H1 (cell line): ENCODE measurements around the gene LBHD1. TPM values are rescaled to one million over a fixed set of nuclear protein-coding genes. Genes with fewer than 3 reads are reported as not detected.

Experiments used
- CTCF ChIA-PET: fragments of 300-600 bp; sonication (Branson Sonifier 250); formaldehyde crosslinking; loops from one replicate; lab custom pipeline; 2021; ENCODE audit not compliant: partially characterized antibody; lab: Charles Lee
- POLR2A ChIA-PET: fragments of 300-600 bp; sonication (Branson Sonifier 250); formaldehyde crosslinking; loops from one replicate; lab custom pipeline; 2021; ENCODE audit warnings: inconsistent platforms; ENCODE audit not compliant: partially characterized antibody; lab: Charles Lee
- DNase-seq, 2 experiments: peaks; one replicate each; pipeline versions ENCODE4 v3.0.0 to v3.0.0-alpha.2; 2010 to 2022; ENCODE audit warnings: low spot score in 2 of 2, low read depth in 1 of 2, mixed read lengths in 1 of 2
- FAIRE-seq: peaks from 2 replicates; lab custom pipeline; 2011; peaks lifted over from hg19 to GRCh38; lab: Jason Lieb, UNC
- H2AFZ ChIP-seq: 2 replicates; pipeline ENCODE4 v1.8.1; 2012; ENCODE audit warnings: low read length, inconsistent platforms
- H2AK5ac ChIP-seq: 2 replicates; pipeline ENCODE4 v1.6.1; 2013; ENCODE audit warnings: low read depth, low read length
- H2BK120ac ChIP-seq: replicated peaks from 2 replicates; pipeline ENCODE3; 2013; ENCODE audit warnings: low read depth, low read length, inconsistent platforms
- H2BK12ac ChIP-seq: 2 replicates; pipeline ENCODE4 v1.6.1; 2013; ENCODE audit warnings: low read depth, low read length
- H2BK15ac ChIP-seq: 2 replicates; pipeline ENCODE4 v1.6.1; 2013; ENCODE audit warnings: low read length
- H2BK20ac ChIP-seq: 2 replicates; pipeline ENCODE4 v1.6.1; 2013; ENCODE audit warnings: low read length
- H2BK5ac ChIP-seq: 2 replicates; pipeline ENCODE4 v1.6.1; 2013; ENCODE audit warnings: low read depth, low read length
- H3K14ac ChIP-seq: 2 replicates; pipeline ENCODE4 v1.6.1; 2013; ENCODE audit warnings: inconsistent platforms; ENCODE audit not compliant: insufficient read length
- H3K18ac ChIP-seq: 2 replicates; pipeline ENCODE4 v1.6.1; 2013; ENCODE audit warnings: low read length; ENCODE audit errors: extremely low read depth
- H3K23ac ChIP-seq: 2 replicates; pipeline ENCODE4 v1.6.1; 2013; ENCODE audit warnings: inconsistent platforms; ENCODE audit not compliant: insufficient read length
- H3K23me2 ChIP-seq: 2 replicates; pipeline ENCODE4 v1.6.1; 2013; ENCODE audit warnings: low read depth, low read length
- H3K27ac ChIP-seq: 2 replicates; pipeline ENCODE4 v1.6.1; 2011; ENCODE audit warnings: low read depth, low read length, inconsistent platforms
- H3K27me3 ChIP-seq, 4 experiments: replicated peaks in 1 of 4; 1 replicate in 1 of 4; 2 replicates in 3 of 4; pipeline versions ENCODE4 v1.6.1 to v1.8.1; 2011 to 2013; ENCODE audit warnings: low read length in 3 of 4, mild to moderate bottlenecking in 3 of 4, inconsistent platforms in 2 of 4, mixed read lengths in 2 of 4, moderate library complexity in 1 of 4; ENCODE audit not compliant: control insufficient read depth in 3 of 4, insufficient read depth in 3 of 4; ENCODE audit errors: extremely low read depth in 1 of 4
- H3K36me3 ChIP-seq, 4 experiments: 2 replicates each; pipeline versions ENCODE4 v1.6.1 to v1.8.1; 2011 to 2013; ENCODE audit warnings: mild to moderate bottlenecking in 4 of 4, low read length in 3 of 4, moderate library complexity in 2 of 4, control low read depth in 1 of 4, inconsistent platforms in 1 of 4; ENCODE audit not compliant: insufficient read depth in 4 of 4, control insufficient read depth in 2 of 4
- H3K4ac ChIP-seq: replicated peaks from 2 replicates; pipeline ENCODE3; 2013; ENCODE audit warnings: low read length, low read depth, mixed read lengths, inconsistent platforms; ENCODE audit not compliant: insufficient read length
- H3K4me1 ChIP-seq, 4 experiments: replicated peaks in 1 of 4; 1 replicate in 1 of 4; 2 replicates in 3 of 4; pipeline versions ENCODE4 v1.6.1 to v1.8.1; 2011 to 2013; ENCODE audit warnings: low read length in 3 of 4, inconsistent platforms in 2 of 4, mixed read lengths in 1 of 4; ENCODE audit not compliant: insufficient read depth in 4 of 4, control insufficient read depth in 3 of 4
- H3K4me2 ChIP-seq, 2 experiments: 2 replicates each; pipeline versions ENCODE4 v1.6.1 to v1.8.1; 2011 to 2013; ENCODE audit warnings: low read depth in 2 of 2, low read length in 2 of 2, control low read depth in 1 of 2, inconsistent platforms in 1 of 2, mild to moderate bottlenecking in 1 of 2; ENCODE audit not compliant: insufficient read depth in 1 of 2
- H3K4me3 ChIP-seq, 4 experiments: fragments of 200-600, 300-600 bp in 1 of 4; sonication (generic), shearing (Covaris generic), sonication (Bioruptor Twin) in 1 of 4; 2 replicates each; pipeline versions ENCODE4 v1.5.1 to v1.8.1; 2011 to 2016; ENCODE audit warnings: low read length in 4 of 4, low read depth in 3 of 4, control low read depth in 2 of 4, inconsistent platforms in 2 of 4, mild to moderate bottlenecking in 2 of 4, mixed read lengths in 1 of 4, moderate library complexity in 1 of 4; ENCODE audit not compliant: insufficient read depth in 2 of 4; ENCODE audit errors: extremely low read depth in 1 of 4
- H3K56ac ChIP-seq: replicated peaks from 2 replicates; pipeline ENCODE3; 2013; ENCODE audit warnings: low read depth, mild to moderate bottlenecking, mixed read lengths, low read length, inconsistent platforms; ENCODE audit not compliant: insufficient read length
- H3K79me1 ChIP-seq: 2 replicates; pipeline ENCODE4 v1.6.1; 2013; ENCODE audit warnings: low read depth, low read length, control low read depth
- H3K79me2 ChIP-seq, 2 experiments: 2 replicates each; pipeline versions ENCODE4 v1.6.1 to v1.8.1; 2012 to 2013; ENCODE audit warnings: low read length in 2 of 2, mild to moderate bottlenecking in 2 of 2, inconsistent platforms in 1 of 2; ENCODE audit not compliant: insufficient read depth in 2 of 2, control insufficient read depth in 1 of 2
- H3K9ac ChIP-seq, 4 experiments: replicated peaks in 1 of 4; 1 replicate in 1 of 4; 2 replicates in 3 of 4; pipeline versions ENCODE4 v1.6.1 to v1.8.1; 2011 to 2013; ENCODE audit warnings: low read depth in 3 of 4, low read length in 3 of 4, control low read depth in 2 of 4, mild to moderate bottlenecking in 2 of 4, moderate library complexity in 2 of 4, inconsistent platforms in 1 of 4; ENCODE audit errors: extremely low read depth in 1 of 4
- H3K9me3 ChIP-seq, 2 experiments: 2 replicates each; pipeline versions ENCODE4 v1.6.1 to v1.8.1; 2012 to 2013; ENCODE audit warnings: mild to moderate bottlenecking in 2 of 2, moderate library complexity in 2 of 2, control low read depth in 1 of 2, inconsistent platforms in 1 of 2, low read depth in 1 of 2, low read length in 1 of 2, mixed read lengths in 1 of 2; ENCODE audit not compliant: insufficient read depth in 2 of 2
- H4K20me1 ChIP-seq, 2 experiments: replicated peaks in 1 of 2; 2 replicates each; pipeline versions ENCODE3 to v1.8.1; 2011 to 2013; ENCODE audit warnings: inconsistent platforms in 2 of 2, low read length in 2 of 2, mild to moderate bottlenecking in 1 of 2; ENCODE audit not compliant: insufficient read depth in 2 of 2, control insufficient read depth in 1 of 2
- H4K5ac ChIP-seq: 2 replicates; pipeline ENCODE4 v1.6.1; 2013; ENCODE audit warnings: low read length, low read depth, mixed read lengths, inconsistent platforms; ENCODE audit not compliant: insufficient read length
- H4K8ac ChIP-seq: 2 replicates; pipeline ENCODE4 v1.8.0; 2013; ENCODE audit warnings: mild to moderate bottlenecking, moderate library complexity, low read length, inconsistent platforms; ENCODE audit not compliant: insufficient read depth; ENCODE audit errors: extremely low read depth
- H4K91ac ChIP-seq: replicated peaks from 2 replicates; pipeline ENCODE3; 2013; ENCODE audit warnings: low read length, mixed read lengths, inconsistent platforms; ENCODE audit not compliant: insufficient read length
- CHD1 ChIP-seq: IDR thresholded peaks from 2 replicates; pipeline ENCODE4 v1.6.1; 2012; ENCODE audit warnings: low read depth, low read length, improper control_type of control experiment
- GTF2F1 ChIP-seq: IDR thresholded peaks from 2 replicates; pipeline ENCODE4 v1.6.1; 2012; ENCODE audit warnings: low read depth, low read length, improper control_type of control experiment, borderline replicate concordance
- HDAC6 ChIP-seq: IDR thresholded peaks from one replicate; pipeline ENCODE4 v1.7.1; 2012; ENCODE audit warnings: low read depth, mild to moderate bottlenecking, inconsistent platforms, low read length, moderate library complexity
- KDM5A ChIP-seq: fragments of 200-600 bp; IDR thresholded peaks from 2 replicates; pipeline ENCODE4 v1.7.1; 2012; ENCODE audit warnings: mild to moderate bottlenecking, low read length, inconsistent platforms, mixed read lengths
- NANOG ChIP-seq: IDR thresholded peaks from 2 replicates; pipeline ENCODE4 v1.6.1; 2011; ENCODE audit warnings: low read length, low read depth, mild to moderate bottlenecking, inconsistent platforms; ENCODE audit not compliant: insufficient read depth, poor library complexity, severe bottlenecking
- NRF1 ChIP-seq: IDR thresholded peaks from 2 replicates; pipeline ENCODE4 v1.6.1; 2011; ENCODE audit warnings: mild to moderate bottlenecking, low read depth, low read length, improper control_type of control experiment
- RXRA ChIP-seq: IDR thresholded peaks from 2 replicates; pipeline ENCODE4 v1.6.1; 2011; ENCODE audit warnings: low read depth, mild to moderate bottlenecking, low read length, moderate library complexity; ENCODE audit not compliant: insufficient read depth
- SP2 ChIP-seq: IDR thresholded peaks from 2 replicates; pipeline ENCODE4 v1.6.1; 2012; ENCODE audit warnings: mild to moderate bottlenecking, low read length, inconsistent platforms
- whole genome bisulfite sequencing, 2 experiments: shearing (Covaris generic) in 1 of 2; methylation state at CpG; one replicate each; pipeline versions ENCODE4 v1.1.6 to v1.1.7; 2013 to 2015; ENCODE audit warnings: low lambda C conversion rate in 2 of 2, mixed read lengths in 2 of 2, inconsistent platforms in 1 of 2, low coverage in 1 of 2, missing lambda C conversion rate in 1 of 2; ENCODE audit not compliant: insufficient replicate concordance in 2 of 2, insufficient coverage in 1 of 2, insufficient read length in 1 of 2; ENCODE audit errors: extremely low coverage in 1 of 2, missing lambda C conversion rate in 1 of 2; 5-methylcytosine and 5-hydroxymethylcytosine counted together
- polyA plus RNA-seq, 7 experiments: library from polyadenylated mRNA; depleted of rRNA in 3 of 7; stranded (reverse) in 5 of 7; unstranded in 2 of 7; fragments of >200 nt in 5 of 7; fragments of 200-250 nt in 2 of 7; gene quantifications; 1 replicate in 5 of 7; 2 replicates in 1 of 7; 4 replicates in 1 of 7; pipeline versions ENCODE4 v1.2.1 to v1.2.3, GENCODE V29; 2011 to 2013; ENCODE audit warnings: missing spikeins in 2 of 7, mixed read lengths in 2 of 7
- total RNA-seq: library from RNA; stranded (reverse); fragmentation: NEBNext Ultra II Directional; extraction: Animal tissue kit (Norgen Biotek cat#: 25700); gene quantifications from 2 replicates; pipeline ENCODE4 v1.2.1, GENCODE V29; 2021
- TF ChIP-seq, protein P1 (sequence below): IDR thresholded peaks from 2 replicates; pipeline ENCODE4 v1.6.1; 2011; ENCODE audit warnings: low read depth, mild to moderate bottlenecking, low read length; ENCODE audit not compliant: insufficient read depth
- TF ChIP-seq, protein P2 (sequence below): IDR thresholded peaks from 2 replicates; pipeline ENCODE4 v1.6.1; 2012; ENCODE audit warnings: inconsistent platforms
- TF ChIP-seq, protein P3 (sequence below): IDR thresholded peaks from 2 replicates; pipeline ENCODE4 v1.6.1; 2011; ENCODE audit warnings: low read length, improper control_type of control experiment

Gene LBHD1
- total and polyA plus RNA-seq, 2 of the 8 experiments (the other 6 are each of a cell fraction or from before 2014, with no cell fraction given) = 2.3 to 5.2 TPM

DNA sequence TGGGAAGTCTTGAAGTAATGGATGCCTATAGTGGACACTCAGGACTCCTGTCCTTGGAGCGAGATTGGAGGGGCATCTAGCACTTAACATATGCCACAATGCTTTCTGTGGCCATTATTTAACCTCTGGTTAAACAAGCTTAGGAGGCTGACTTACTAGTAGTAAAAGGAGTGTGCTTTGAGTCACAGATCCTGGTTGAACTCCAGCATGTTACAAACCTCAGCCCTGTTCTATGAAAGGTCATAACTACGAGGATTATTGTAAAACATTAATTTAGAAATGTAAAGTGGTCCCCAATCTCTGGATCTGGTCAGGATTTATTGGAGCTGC, 1.1 kb upstream of the LBHD1 start:
- H3K4me3 ChIP-seq = peak overlapping the region in 2 of 4 experiments; percentile 88 to 96; a peak in 2 of 8 replicates
- DNase-seq = no peak
- no peak overlapping the region for H3K23ac ChIP-seq
- H2BK5ac ChIP-seq = no peak overlapping the region
- CTCF ChIA-PET = interaction anchor here (0.6 to 1.2 kb wide), 3 partner anchors 96 to 1478 kb away, joined by 3 read pairs; no protein-coding TSS in a partner anchor
- peaks cover 0 to 1% of the 10 kb centered on the region in 2 experiments for H4K20me1 ChIP-seq
- no peak overlapping the region for H4K8ac ChIP-seq
- no peak overlapping the region for H2BK15ac ChIP-seq
- H2AFZ ChIP-seq = no peak overlapping the region
- H3K4ac ChIP-seq = no peak overlapping the region
- H3K4me2 ChIP-seq = peak overlapping the region in 1 of 2 experiments; percentile 90; a peak in 2 of 4 replicates
- POLR2A ChIA-PET = interaction anchor here (0.9 to 61.4 kb wide), 8 partner anchors 13 to 168 kb away, joined by 3 to 2041 read pairs (median 15); partner anchors contain the start of genes BSCL2, C11orf98, CSKMT and EEF1G
- H3K9ac ChIP-seq = no peak overlapping the region
- H2BK12ac ChIP-seq = no peak overlapping the region
- no peak overlapping the region for H2AK5ac ChIP-seq
- no peak overlapping the region for H3K56ac ChIP-seq
- no peak overlapping the region for H4K5ac ChIP-seq
- H3K9me3 ChIP-seq = no peaks in the 10 kb centered on the region
- peaks cover 5 to 29% (median 9%) of the 10 kb centered on the region in 4 experiments; a peak in 5 of 8 replicates for H3K36me3 ChIP-seq
- H3K79me2 ChIP-seq = peaks cover 0 to 17% of the 10 kb centered on the region in 2 experiments; a peak in 2 of 4 replicates
- no peak overlapping the region for H2BK120ac ChIP-seq
- peaks cover 12% of the 10 kb centered on the region for H3K23me2 ChIP-seq
- WGBS, 2 experiments = 97% methylated on average over 2 of the region's 2 CpGs; no CpG with 5 or more reads in 1 of the 2 experiments
- H3K79me1 ChIP-seq = peaks cover 6% of the 10 kb centered on the region; the same call in 1 of the 2 replicates
- no peak overlapping the region for H3K27ac ChIP-seq
- no peak overlapping the region for H3K14ac ChIP-seq
- H2BK20ac ChIP-seq = no peak overlapping the region
- FAIRE-seq = no peak
- no peak overlapping the region for H4K91ac ChIP-seq
- H3K18ac ChIP-seq = no peak overlapping the region
- H3K27me3 ChIP-seq = no peaks in the 10 kb centered on the region
- peaks cover 3 to 8% (median 5%) of the 10 kb centered on the region in 4 experiments; a peak in 6 of 7 replicates for H3K4me1 ChIP-seq
- TF ChIP-seq, protein P1, sequence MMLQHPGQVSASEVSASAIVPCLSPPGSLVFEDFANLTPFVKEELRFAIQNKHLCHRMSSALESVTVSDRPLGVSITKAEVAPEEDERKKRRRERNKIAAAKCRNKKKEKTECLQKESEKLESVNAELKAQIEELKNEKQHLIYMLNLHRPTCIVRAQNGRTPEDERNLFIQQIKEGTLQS = no peak
- TF ChIP-seq NANOG = no peak
- TF ChIP-seq HDAC6 = no peak
- no peak for TF ChIP-seq NRF1
- no peak for TF ChIP-seq CHD1
- no peak for TF ChIP-seq SP2
- TF ChIP-seq GTF2F1 = no peak
- no peak for TF ChIP-seq KDM5A
- no peak for TF ChIP-seq RXRA
- TF ChIP-seq, protein P2, sequence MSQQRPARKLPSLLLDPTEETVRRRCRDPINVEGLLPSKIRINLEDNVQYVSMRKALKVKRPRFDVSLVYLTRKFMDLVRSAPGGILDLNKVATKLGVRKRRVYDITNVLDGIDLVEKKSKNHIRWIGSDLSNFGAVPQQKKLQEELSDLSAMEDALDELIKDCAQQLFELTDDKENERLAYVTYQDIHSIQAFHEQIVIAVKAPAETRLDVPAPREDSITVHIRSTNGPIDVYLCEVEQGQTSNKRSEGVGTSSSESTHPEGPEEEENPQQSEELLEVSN = no peak
- TF ChIP-seq, protein P3, sequence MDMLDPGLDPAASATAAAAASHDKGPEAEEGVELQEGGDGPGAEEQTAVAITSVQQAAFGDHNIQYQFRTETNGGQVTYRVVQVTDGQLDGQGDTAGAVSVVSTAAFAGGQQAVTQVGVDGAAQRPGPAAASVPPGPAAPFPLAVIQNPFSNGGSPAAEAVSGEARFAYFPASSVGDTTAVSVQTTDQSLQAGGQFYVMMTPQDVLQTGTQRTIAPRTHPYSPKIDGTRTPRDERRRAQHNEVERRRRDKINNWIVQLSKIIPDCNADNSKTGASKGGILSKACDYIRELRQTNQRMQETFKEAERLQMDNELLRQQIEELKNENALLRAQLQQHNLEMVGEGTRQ = no peak
